CD4-positive, alpha-beta T cell treated with Interleukin-17A for 1 hour (primary cell): ENCODE results near the gene KDELR1.
"Not testable (repeated sequence)": the region's sequence is repeated elsewhere in the genome, so short reads cannot be mapped to it uniquely, and the experiment has no call there.

ENCODE experiments used
- DNase-seq: peaks from one replicate; pipeline ENCODE4 v3.0.0-alpha.2; 2020

Gene KDELR1

DNA sequence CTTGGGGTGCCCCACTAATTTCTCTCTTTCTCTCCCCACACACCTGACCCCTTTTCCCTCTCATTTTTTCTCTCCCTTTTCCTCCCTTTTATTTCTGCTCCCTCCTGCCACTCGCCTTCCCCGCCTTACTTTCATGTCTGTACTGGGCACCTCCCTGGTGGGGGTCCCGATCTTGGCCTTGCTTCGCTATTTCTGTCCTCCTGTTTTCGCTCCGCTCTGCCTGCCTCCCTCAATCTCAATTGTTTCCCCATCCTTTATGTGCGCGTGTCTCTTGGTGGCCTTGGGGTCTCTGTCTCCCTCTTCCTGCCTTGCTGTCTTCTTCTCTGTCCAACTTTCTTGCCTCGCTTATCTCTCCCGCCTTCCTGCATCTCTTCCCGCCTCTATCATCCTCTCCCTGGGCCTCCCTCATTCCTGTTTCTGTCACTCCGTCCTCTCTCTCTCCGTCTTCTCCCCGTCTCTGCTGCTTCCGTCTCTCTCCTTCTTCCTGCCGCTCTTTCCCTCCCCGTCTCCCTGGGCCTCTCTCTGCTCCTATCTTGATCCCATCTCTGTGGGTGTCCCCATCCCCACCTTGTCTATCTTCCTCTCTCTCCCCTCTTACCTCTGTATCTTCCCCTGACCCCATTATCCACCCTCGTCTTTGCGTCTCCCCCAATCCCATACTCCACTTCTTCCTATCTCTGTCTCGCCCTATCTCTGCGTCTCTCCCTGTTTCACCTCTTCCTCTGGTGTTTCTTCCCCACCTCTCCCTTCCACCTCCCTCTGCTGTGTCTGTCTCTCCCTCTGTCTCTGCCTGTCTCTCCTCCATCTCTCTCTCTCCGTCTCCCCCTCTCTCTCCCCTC lies 6.1 kb upstream of the KDELR1 start:
- DNase-seq: no peak

DNA sequence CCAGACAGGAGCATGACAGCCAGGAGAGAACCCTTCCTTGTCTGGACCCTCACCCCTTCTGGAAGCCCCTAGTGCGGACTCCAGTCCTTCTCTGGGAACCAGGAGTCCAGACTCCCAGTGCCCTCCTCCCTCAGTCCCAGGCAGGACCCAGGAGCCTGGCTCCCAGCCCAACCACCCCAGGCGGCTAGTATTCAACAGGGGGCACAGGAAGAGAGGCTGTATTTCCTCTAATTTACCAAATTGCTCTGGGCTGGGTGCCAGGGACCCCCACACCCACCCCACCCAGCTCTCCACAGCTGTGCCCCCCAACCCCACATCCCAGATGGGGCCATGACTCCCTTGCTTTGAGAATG lies 5.4 kb upstream of the KDELR1 start:
- DNase-seq: no peak

DNA sequence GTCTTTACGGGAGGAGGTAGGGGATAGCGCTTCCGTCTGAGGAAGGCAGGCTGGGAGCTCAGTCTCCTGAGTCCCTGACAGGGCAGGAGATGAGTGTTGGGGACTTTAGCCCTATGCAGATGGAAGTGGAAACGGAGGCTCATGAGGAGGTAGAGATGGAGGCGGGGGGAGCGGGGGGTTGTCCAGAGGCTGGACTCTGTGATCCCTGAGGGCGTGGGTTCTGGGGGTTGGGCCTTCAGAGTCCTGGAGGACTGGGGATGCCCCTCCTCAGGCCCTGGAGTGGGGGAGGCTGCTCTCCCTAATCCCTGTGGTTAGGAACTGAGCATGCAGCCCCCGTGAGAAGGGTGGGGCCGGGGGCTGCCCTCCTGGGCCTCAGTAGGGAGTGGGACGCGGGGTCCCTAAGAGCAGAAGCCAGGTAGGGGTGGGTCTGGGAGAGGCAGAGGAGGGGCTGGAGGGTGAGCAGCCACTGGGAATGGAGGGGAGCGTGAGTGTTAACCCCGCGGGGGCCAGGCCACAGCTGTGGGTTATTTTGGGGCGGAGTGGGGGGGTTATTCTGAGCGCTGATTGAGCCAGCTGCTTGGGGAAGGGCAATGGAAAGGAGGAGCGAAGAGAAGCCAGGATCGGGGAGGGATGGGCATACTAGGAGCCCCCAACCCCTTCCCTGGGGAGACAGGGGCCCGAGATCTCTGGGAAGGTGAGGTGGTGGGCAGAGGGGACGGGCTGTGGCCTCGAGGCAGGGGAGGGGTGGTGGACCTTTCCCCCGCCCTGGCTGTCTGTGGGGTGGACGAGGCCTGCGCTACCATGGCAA lies 4.9 kb upstream of the KDELR1 start:
- no peak for DNase-seq

DNA sequence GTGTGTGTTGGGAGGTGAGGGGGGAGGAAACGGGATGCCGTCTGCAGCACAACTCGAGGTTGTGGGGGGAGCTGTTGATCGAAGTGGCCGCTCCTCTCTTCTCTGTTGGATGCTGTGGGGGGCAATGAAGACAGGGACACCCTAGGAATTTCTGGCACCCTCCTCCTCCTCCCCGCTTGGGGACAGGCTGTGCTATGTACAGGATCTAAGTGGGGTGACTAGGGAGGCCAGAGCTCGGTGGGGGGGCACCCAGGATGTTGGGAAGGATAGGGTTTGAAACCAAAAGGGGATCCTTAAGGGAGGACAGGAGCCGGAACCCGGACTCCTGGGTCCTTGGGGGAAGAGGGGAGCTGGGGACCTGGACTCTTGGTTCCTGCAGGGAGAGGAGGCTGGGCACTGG lies 4.1 kb upstream of the KDELR1 start:
- DNase-seq: no peak

DNA sequence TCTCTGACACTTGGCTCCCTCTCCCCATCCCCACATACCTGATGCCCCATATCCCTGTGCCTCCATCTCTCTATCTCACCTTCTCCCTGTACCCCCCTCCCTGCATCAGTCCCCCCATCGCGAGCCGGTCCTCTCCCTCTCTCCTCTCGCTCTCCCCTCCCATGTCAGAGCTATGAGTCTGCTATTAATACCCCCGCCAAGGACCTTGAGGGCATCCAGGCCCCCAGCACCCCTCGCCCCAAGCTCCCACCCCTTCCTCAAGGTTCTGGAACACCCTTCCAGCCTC lies 3.8 kb upstream of the KDELR1 start:
- no peak for DNase-seq

DNA sequence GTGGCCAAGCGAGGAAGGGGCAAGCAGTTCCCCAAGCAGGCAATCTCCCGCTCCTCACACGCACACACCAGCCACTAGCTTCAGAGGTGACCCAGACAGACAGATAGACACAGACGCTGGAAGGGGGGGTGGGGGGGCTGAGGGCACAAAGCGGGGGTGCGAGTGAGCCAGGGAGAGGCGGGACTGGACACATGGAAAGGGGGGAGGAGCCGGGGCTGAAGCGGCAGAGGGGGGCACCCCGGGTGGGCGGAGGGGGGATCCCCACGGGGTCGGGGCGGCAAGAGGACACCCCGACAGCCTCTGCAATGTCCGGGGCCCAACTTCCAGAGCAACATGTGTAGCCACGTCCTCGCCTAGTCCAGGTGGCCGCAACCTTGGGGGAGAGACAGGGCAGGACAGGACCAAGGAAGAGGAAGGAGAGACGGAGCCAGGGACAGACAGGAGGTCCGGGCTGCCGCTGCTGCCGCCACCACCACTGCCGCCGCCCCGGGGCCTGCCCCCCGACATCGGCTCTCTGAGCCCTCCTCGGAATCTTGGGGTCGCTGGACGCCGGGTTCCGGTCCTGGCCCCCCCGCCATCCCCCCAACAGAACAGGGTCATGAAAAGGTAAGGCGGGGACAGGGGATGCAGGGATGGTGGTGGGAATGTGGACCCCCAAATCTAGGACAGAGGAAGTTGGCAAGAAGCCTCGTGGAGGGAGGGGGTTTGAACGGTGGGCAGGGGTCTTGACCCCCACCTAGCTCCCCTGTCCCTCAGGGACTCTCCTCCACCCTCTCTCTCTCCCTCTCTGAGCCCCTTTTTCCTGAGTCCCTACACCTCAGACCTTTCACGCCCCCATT lies 3.2 kb upstream of the KDELR1 start:
- DNase-seq: peak; percentile 13

DNA sequence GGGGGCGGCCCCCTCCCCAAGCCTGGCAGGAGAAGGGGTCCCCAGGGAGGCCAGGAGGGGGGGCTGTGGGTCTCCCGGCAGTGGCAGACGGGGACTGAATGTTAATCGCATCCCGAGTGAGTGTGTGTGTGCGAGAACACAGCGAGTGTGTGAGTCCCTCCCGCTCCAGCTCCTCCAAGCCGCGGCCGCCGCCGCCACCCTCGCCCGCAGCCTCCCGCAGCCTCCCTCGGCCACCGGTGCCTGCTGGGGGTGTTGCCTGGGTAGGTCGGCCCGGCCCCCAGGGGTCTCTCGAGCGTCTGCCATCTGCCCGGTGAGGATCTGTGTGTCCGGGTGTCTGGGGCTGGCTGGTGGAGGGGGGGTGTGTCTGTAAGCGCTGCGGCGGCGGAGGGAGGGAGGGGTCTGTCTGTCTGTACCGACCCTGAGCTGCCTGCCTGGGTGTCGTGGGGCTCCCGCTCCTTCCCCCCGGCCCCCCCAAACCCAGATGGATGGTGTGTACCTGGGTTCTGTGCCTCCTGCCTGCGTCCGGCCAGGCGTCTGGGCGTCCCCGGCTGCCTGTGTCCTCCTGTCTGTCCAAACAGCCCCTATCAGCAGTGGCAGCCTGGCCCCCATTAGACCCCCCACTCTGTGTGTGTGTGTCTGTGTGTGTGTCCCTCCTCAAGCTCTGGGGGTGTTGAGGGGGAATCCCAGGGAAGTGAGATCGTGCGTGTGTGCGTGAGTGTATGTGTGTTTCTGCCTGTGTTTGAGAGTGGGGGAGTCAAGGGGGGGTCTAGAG lies 2.4 kb upstream of the KDELR1 start, which contains the start of gene GRIN2D:
Gene GRIN2D (plus strand): TSS at position 110 of the 772 bp plus-strand sequence. CDS start 4,725 bp downstream, outside the sequence.
- peak; percentile 36 for DNase-seq

DNA sequence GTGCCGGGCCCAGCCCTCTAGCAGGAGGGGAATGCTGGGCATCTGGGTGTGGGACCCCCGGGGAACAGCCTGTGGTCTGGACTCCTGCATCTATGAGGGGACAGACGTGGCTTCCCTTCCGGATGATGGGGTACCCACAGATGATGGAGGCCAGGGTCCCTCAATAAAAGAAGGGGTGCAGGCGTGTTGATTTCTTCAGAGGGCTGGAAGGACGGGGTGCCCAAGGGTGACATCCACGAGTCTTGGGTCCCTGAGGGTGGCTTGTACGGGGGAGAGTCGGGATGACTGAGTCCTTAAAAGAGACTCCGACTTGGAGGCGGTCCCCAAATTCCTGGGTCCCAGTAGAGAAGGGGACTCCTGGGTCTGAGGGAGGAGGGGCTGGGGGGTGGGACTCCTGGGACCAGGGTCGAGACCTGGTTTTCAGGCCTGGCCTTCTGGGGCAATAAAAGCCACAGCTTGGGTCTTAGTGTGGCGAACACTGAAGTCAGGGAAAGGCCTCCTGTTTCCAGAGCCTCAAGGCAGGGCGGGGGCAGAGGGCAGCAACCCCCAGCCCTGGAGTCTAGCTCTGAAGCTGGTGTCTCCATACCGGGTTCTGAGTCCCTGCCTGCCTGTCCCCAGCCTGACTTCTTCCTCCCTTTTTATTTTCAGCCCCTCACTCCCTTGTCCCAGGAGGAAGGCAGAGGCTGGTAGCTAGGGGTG lies 1.7 kb upstream of the KDELR1 start:
- no peak for DNase-seq

DNA sequence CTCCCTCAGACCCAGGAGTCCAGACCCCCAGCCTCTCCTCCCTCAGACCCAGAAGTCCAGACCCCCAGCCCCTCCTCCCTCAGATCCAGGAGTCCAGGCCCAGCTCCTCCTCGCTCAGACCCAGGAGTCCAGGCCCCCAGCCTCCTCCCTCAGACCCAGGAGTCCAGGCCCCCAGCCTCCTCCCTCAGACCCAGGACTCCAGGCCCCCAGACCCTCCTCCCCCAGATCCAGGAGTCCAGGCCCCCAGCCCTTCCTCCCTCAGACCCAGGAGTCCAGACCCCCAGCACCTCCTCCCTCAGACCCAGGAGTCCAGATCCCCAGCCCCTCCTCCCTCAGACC lies 624 bp upstream of the KDELR1 start:
- not testable (repeated sequence) for DNase-seq

DNA sequence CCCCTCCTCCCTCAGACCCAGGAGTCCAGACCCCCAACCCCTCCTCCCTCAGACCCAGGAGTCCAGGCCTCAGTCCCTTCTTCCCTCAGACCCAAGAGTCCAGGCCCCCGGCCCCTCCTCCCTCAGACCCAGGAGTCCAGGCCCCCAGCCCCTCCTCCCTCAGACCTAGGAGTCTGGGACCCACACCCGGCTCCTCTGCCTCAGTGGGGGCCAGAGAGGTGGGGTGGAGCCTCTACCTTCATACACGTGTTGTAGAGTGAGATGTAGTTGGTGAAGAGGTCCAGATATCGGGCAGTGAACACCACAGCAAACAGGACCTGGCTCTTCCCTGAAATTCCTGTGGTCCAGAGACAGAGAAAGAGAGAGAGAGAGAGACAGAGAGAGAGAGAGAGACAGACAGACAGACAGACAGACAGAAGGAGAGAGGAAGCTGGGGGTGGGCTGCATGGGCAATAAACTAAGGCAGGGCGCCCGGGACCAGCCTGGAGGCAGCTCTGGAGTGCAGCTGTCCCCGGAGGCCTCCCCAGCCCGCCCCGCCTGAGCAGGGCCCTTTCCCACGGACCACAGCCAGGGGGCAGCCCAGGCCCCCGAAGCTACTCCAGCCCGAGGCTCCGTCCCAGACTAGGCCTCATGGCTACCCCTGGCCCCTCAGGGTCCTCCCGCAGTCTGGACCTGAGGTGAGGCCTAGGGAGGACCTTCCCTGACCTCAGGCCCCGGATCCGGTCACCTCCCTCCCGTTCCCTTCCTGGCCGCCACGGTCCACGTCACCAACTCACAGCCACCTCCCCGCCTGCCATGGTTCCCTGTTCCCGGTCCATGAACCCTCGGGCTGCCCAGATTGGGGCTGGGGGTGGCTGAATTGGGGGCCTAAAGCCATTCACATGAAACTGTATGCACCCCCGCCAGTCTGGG lies 907 bp downstream of the KDELR1 start:
- DNase-seq: peak; percentile 69

DNA sequence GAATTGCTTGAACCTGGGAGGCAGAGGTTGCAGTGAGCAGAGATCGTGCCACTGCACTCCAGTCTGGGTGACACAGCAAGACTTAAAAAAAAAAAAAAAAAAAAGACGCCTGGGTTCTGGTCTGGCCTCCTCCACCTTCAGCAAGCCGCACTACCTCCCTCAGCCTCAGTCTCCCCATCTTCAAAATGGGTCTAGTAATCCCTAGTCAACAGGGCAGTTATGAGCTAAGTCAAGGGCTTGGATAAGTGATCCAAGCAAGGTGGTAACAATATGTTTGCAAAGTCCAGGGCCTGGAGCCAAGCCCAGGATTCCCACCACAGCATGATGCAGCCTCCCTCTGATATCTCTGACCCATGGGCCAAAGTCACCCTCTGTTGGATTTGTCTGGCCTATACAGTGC lies 4.4 kb downstream of the KDELR1 start:
- DNase-seq: no peak

DNA sequence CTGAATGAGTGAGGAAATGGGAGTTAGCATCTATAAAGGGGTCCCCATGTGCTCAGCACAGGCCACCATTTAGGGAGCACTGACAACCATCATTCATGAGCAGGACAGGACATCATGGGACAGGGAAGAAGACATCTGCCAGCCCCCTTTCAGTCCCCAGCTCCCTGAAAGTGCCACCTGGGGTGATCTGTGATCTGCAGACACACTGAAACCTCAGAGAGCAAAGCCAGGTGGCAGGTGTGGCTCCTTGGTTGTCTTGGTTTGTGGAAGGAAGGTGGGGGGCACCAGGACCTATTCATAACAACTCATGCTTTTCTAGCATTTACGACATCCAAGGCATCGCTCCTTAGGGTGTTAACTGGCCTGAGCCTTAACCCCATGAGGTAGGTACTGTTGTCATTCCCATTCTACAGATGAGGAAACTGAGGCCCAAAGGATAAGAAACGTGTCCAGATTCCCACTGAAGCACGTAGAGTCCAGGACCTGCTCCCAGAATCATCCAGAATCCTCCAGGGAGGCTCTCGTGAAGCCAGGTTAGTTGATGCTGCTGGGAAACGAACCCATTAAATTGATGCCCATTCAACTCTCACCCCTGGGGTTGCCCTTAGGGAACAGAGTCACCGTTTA lies 5.8 kb downstream of the KDELR1 start:
- no peak for DNase-seq

DNA sequence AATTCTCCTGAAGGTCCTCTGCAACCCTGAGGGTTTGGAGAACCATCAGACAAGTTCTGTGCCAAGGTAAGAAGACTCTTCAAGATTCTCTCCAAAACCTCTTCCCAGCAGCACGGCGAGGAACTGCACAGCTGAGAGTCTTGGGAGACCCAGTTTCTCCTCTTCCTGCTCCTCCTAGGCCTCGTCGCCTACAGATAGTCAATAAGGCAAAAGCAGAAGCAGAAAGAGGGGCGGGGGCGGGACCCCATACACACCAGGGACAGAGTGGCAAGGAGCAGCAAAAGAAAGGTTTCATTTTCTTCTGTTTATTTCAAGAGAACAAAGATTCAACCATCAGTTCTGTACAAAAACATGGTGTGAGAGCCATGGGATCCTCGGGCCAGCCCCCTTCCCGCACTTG lies 9.1 kb downstream of the KDELR1 start:
- no peak for DNase-seq

DNA sequence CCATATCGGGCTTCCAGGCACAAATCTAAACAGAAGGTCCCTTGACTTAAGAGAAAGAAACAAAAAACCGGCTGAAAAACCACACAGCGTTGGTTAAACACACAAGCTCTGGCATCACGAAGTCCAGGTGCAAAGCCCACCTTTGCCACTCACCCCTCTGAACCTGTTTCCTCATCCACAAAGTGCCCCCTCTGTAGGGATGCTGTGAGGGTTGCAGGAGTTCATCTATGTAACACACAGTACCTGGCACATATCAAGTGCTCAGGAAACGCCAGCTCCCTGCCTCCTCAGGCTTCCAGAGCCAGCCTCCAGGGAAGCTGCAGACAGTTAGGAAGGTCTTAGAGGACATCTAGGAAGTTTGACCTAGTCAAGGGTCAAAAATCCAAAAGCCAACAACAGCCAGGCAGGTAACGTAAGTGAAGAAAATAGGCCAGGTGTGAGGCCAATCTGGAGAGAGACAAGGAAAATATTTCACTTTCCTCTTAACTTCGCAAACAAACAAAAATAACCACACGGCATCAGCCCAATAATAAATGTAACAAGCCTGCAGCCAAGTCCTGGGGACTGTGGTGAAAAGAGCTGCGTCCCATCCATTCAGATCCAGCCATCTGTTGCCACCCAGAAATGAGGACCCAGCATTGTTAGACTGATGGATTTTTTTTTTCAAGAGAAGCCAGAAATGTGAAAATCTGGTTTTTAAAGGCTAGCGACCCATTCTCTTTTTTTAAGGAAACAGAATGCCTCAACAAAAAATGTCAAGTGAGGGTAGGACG lies 10.0 kb downstream of the KDELR1 start:
- no peak for DNase-seq

DNA sequence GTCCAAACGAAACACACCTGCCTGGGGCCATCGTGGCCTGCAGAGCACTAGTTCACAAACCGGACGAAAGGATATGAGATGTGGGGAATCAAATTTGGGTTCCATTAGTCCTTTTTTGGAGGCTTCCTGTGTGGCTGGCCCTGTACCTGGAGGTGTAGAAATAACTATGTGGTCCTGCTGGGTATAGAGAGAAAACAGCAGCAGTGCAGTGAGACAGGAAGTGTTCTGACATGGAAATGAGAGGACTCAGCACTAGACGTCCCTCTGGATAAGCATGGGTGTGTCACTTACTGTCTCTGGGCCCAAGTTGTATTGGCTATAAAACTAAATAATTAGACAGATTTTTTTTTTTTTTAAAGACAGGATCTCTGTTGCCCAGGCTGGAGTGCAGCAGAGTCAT lies 12.3 kb downstream of the KDELR1 start:
- DNase-seq: no peak

DNA sequence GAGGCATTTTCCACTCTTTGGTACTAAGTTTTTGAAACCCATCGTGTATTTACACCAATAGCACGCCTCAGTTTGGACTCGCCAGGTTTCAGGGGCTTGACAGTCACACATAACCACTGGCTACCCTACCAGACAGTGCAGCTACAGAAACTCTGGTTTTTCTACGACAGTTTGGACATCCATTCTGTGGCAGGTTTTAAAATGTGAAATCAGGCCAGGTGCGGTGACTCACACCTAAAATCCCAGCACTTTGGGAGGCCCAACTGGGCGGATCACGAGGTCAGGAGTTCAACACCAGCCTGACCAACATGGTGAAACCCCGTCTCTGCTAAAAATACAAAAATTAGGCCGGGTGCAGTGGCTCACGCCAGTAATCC lies 13.2 kb downstream of the KDELR1 start:
- no peak for DNase-seq

DNA sequence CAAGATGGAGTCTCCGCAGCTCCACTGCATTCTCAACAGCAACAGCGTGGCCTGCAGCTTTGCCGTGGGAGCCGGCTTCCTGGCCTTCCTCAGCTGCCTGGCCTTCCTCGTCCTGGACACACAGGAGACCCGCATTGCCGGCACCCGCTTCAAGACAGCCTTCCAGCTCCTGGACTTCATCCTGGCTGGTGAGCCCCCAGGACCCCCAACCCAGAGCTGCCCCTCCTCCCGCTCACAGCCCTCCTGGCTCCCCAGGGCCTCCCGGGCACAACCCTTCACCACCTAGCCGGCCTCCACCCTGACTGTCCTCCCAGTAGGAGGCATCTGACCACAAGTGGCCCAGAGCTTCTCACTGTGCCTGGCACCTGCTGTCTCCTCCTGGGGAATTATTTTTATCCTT lies 17.8 kb downstream of the KDELR1 start:
- no peak for DNase-seq

DNA sequence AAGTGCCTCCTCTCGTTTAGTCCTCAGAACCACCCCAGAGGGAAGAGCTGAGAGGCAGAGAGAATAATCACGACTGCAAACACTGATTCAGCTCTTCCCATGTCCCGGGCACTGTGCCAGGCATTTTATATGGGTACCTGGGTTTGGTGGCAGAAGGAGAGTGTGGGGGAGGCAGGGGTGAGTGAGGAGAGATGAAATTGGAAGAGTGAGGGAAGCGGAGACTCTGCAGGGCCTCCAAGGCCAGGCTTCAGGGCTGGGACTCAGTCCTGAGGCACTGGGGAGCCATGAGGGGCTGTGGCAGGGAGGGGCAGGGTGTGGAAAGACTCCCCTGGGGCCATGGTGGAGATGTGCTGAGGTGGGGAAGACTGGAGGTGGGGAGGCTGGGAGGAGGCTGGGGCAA lies 18.4 kb downstream of the KDELR1 start:
- no peak for DNase-seq

DNA sequence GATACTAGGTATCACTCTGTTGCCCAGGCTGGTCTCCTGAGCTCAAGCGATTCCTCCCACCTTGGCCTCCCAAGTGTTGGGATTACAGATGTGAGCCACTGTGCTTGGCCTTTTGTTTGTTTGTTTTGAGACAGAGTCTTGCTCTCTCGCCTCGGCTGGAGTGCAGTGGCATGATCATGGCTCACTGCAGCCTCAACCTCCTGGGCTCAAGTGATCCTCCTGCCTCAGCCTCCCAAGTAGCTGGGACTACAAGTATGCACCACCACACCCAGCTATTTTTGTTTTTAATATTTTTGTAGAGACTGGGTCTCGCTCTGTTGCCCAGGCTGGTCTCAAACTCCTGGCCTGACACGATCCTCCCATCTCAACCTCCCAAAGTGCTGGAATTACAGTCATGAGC lies 19.6 kb downstream of the KDELR1 start:
- not testable (repeated sequence) for DNase-seq

DNA sequence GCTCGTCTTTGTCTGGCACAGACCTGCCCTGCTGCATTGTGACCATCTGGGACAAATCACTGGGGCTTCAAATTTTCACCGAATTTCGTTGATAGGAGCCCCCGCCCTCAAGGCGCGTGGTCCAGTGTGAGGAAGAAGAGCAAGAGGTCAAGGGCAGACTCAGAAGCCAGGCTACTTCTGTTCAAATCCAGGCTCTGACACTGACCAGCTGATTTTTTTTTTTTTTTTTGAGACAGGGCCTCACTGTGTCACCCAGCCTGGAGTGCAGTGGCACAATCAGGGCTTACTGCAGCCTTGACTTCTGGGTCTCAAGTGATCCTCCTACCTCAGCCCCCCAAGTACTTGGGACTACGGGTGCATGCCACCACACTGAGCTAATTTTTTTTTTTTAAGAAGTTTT lies 20.0 kb downstream of the KDELR1 start:
- DNase-seq: no peak
